Measurements from ENCODE around the gene TRAF1. TPM values are rescaled to one million over a fixed set of nuclear protein-coding genes. Genes with fewer than 3 reads are reported as not detected.

The TRAF1 gene
- total RNA-seq, 1 experiment from 2014 or later: 1.4 TPM

GRCh38 chr9:120912958-120913646 is 13.5 kb downstream of the TRAF1 start:
- Histone ChIP-seq H2AFZ (ENCODE audit: low read length) (no peak overlapping the region), H3K79me2 (ENCODE audit: insufficient read depth, low read length) (no peaks in the 10 kb centered on the region), H2BK15ac (ENCODE audit: low read depth, low read length) (no peak overlapping the region), H3K27ac (ENCODE audit: insufficient read length, low read depth, low read length) (no peak overlapping the region), H3K4me1 (ENCODE audit: insufficient read depth, low read length) (peaks cover 10% of the 10 kb centered on the region; the same call in 1 of the 2 replicates), H2BK5ac (ENCODE audit: insufficient read length, low read length) (no peak overlapping the region), H4K91ac (ENCODE audit: insufficient read length, low read depth, low read length) (no peak overlapping the region), H3K56ac (ENCODE audit: insufficient read length, low read depth, low read length) (no peak overlapping the region), H2AK5ac (ENCODE audit: insufficient read length, low read length) (no peak overlapping the region), H2BK120ac (ENCODE audit: low read depth, low read length, poor library complexity, severe bottlenecking) (no peak overlapping the region), H3K23ac (ENCODE audit: insufficient read length, low read depth, low read length) (no peak overlapping the region), H3K79me1 (ENCODE audit: insufficient read depth, low read depth, low read length, poor library complexity, severe bottlenecking) (no peaks in the 10 kb centered on the region), H4K5ac (ENCODE audit: insufficient read length, low read depth, low read length) (no peak overlapping the region), H3K14ac (ENCODE audit: insufficient read depth, low read length) (no peak overlapping the region), H3K9me3 (ENCODE audit: control insufficient read depth, low read depth, low read length) (no peaks in the 10 kb centered on the region), H3K4me2 (ENCODE audit: insufficient read depth, insufficient read length, low read length) (no peak overlapping the region), H2BK20ac (ENCODE audit: low read depth, low read length, poor library complexity, severe bottlenecking) (no peak overlapping the region), H3K23me2 (ENCODE audit: insufficient read length, low read depth, low read length, poor library complexity, severe bottlenecking) (no peaks in the 10 kb centered on the region), H3T11ph (ENCODE audit: low read length) (no peak overlapping the region), H3K9ac (ENCODE audit: extremely low read depth, insufficient read length, low read length) (no peak overlapping the region), H3K4ac (ENCODE audit: low read depth, low read length) (no peak overlapping the region), H3K27me3 (ENCODE audit: insufficient read depth, low read length) (no peaks in the 10 kb centered on the region), H3K18ac (ENCODE audit: insufficient read length, low read depth, low read length) (no peak overlapping the region), H2BK12ac (ENCODE audit: insufficient read length, low read depth, low read length) (no peak overlapping the region), H4K8ac (replicated peaks; ENCODE audit: insufficient read length, low read depth, low read length) (no peak overlapping the region), H4K20me1 (ENCODE audit: control insufficient read depth, insufficient read depth, insufficient read length) (no peaks in the 10 kb centered on the region)
- Mint-ChIP-seq H3K4me1 (peaks cover 25 to 42% of the 10 kb centered on the region in 2 experiments), H3K27me3 (ENCODE audit: low read depth) (no peaks in the 10 kb centered on the region), H3K9me3 (peaks cover 0 to 4% of the 10 kb centered on the region in 2 experiments; a peak in 2 of 5 replicates), H3K36me3 (ENCODE audit: insufficient read depth in 1 of 3, low read depth in 3 of 3) (peaks cover 0 to 6% (median 5%) of the 10 kb centered on the region in 3 experiments; a peak in 3 of 7 replicates), H3K27ac (0 out of 7 replicates have a peak overlapping the region, but pooled peaks of 2 of the 3 experiments have one; percentile 62 to 68), H3K4me3 (no peak overlapping the region)
- no peak for DNase-seq
- no peak for TF ChIP-seq CTCF (conservative IDR thresholded peaks at IDR 0.05)
- WGBS (ENCODE audit: extremely low coverage, insufficient read length, low lambda C conversion rate): no CpG with 5 or more reads among the region's 13 CpGs
